Suppressor macrophage treated with lipopolysaccharide for 1 hour (primary cell): ENCODE data around the gene ZBTB5.
"Not testable (repeated sequence)": the region's sequence is repeated elsewhere in the genome, so short reads cannot be mapped to it uniquely, and the experiment has no call there.

Experiments
- DNase-seq, 3 donors: peaks; one replicate each; pipeline ENCODE4 v3.0.0-alpha.2; 2020 to 2022

Gene ZBTB5

DNA sequence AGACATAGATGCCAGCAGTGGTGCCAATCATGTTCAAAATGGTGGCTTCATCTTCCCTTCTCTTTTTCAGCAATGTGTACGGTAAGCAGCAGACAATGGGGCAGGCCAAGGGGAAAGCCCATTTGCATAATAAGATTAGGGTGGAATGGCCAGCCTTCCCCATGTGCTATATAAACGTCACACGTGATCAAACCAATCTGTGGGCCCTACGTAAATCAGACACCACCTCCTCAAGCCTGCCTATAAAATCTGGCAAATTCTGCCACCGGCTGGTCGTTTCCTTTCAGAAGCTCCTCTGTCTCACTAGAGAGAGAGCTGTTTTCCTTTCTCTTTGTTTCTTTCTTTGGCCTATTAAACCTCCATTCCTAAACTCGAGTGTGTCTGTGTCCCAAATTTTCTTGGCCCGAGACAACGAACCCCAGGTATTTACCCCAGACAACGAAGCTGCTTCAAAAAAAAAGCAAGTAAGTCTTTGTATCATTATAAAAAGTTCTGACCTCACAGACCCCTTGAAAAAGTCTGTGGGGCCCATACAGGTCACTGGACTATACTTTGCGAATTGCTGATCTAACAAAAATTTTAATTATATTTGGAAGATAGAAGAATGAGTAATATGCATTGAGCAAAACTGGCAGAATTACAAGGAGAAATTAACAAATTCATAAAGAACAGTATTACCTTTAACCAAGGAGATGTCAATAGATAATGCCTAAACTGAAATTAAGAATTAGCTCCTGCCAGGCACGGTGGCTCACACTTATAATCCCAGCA, 15.2 kb downstream of the ZBTB5 start:
- DNase-seq, result no peak

DNA sequence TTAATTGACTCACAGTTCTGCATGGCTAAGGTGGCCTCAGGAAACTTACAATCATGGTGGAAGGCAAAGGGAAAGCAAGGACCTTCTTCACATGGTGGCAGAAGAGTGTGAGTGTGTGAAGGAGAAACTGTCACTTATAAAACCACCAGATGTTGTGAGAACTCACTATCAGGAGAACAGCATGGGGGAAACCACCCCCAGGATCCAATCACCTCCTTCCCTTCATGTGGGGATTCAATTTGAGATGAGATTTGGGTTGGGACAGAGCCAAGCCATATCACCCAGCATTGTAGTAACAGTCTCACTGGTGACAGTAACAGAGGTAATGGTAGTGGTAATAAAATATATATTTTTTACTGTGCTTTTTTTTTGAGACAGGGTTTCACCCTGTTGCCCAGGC, 18.1 kb downstream of the ZBTB5 start:
- no peak for DNase-seq

GRCh38 chr9:37446401-37446800, 18.8 kb downstream of the ZBTB5 start:
- no peak for DNase-seq

GRCh38 chr9:37445832-37446231, 19.4 kb downstream of the ZBTB5 start:
- no peak for DNase-seq

GRCh38 chr9:37444890-37445289, 20.4 kb downstream of the ZBTB5 start:
- DNase-seq, result no peak

DNA sequence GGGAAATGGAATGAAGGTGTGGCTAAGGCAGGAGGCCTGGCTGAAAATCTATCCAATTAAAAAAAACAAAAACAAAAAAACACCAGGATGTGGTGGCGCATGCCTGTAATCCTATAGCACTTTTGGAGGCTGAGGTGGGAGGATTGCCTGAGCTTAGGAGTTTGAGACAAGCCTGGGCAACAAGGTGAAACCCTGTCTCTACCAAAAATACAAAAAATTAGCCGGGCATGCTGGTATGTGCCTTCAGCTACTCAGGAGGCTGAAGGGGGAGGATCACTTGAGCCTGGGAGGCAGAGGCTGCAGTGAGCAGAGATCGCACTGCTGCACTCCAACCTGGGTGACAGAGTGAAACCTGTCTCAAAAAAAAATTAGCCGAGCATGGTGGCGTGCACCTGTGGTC, 21.7 kb downstream of the ZBTB5 start:
- peak in 1 of 3 donors; percentile 5 for DNase-seq

- DNase-seq, result peak in 1 of 3 donors; percentile 17
These were observed 22.7 kb downstream of the ZBTB5 start for GRCh38 chr9:37442556-37442955.

GRCh38 chr9:37441776-37442370, 23.4 kb downstream of the ZBTB5 start:
- DNase-seq, result peak in 1 of 3 donors; percentile 17

- DNase-seq, result no peak
These were observed 26.9 kb downstream of the ZBTB5 start for GRCh38 chr9:37438359-37438758.

DNA sequence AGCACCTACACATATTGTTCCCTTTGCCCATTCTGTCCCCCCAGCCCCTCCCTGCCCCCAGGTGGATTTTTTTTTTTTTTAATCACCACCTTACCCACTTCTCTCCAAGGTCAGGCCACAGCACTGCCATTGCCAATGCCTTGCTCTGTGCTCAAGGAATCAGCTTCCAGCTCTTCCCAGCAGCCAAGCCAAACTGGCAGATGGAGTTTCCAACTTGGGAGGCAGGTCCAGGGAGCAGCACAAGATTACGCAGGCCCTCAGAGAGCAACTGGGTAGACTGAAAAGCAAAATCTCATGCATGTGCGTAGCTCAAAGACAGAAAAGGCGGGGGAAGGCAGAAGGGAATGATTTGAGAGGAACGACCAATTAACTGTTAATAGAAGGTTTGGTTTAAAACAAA, 27.6 kb downstream of the ZBTB5 start:
- no peak for DNase-seq

DNA sequence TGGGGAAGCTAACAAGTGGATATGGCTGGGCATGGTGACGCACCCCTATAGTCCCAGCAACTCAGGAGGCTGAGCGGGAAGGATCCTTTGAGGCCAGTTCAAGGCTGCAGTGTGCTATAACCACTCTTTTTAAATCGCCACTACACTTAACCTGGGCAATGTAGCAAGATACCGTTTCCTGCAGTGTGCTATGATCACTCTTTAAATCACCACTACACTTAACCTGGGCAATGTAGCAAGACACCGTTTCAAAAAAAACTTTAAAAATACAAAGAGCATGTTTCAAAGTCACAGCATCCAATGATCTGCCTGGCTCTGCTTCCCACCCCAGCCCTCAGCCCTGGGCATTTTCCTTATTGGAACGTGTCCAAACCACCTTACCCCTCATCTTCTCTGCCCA, 28.2 kb downstream of the ZBTB5 start:
- no peak for DNase-seq

GRCh38 chr9:37436540-37436939, 28.7 kb downstream of the ZBTB5 start:
- DNase-seq, result no peak

- no peak for DNase-seq
These were observed 31.3 kb downstream of the ZBTB5 start for GRCh38 chr9:37433867-37434371.

DNA sequence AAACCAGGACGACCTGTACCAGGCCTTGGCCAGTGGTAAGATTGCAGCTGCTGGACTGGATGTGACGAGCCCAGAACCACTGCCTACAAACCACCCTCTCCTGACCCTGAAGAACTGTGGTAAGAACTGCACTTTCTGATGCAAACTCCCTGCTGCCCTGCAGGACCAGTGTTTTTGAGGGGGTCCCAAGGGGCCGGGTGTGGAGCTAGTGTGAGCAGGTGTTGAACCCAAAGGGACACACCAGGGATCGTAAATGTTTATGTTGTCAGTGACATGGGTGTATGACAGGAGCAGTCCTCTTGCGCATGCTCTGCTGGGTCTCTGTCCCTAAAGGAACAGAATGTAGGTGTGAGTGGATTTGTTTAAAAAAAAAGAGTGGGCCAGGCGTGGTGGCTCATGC, 33.2 kb downstream of the ZBTB5 start:
- DNase-seq, result no peak

- no peak for DNase-seq
These were observed 34.2 kb downstream of the ZBTB5 start for GRCh38 chr9:37430841-37431597.

DNA sequence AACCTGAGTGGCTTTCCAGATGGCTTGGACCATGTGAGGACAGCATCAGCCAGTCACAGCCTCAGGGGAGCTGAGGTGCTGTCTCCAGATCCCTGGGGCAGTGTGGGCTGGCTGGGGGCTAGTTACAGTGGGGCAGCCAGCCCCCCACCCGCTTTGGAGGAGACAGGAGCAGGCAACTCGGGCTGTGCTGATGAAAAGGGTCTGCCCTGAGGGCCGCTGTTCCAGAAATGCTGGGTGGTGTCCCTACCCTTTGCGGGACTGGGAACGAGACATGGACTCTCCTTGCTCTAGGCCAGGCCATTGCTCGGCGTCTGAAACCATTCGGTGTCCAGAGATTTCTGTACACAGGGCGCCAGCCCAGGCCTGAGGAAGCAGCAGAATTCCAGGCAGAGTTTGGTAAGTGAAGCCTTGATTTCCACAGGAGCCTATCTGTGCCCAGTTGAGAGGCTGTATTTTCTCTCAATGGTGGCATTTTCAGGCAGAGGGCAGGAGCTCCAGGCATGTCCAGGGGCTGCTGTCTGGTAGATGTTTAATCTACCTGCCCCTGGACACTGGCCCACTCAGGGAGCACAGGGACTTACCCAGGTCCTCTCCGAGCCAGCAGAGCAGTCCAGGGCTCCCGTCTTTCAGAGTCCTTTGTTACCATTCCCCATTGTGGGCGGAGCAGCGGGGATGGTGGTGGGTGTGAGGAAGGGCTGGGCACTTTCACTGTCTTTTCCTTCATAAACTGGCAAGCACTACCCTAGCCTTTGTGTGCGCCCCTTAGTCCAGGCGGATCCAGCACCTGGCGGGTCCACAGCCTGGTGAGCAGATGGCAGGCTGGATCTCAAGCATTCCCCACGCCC, 35.6 kb downstream of the ZBTB5 start:
- DNase-seq, result no peak

DNA sequence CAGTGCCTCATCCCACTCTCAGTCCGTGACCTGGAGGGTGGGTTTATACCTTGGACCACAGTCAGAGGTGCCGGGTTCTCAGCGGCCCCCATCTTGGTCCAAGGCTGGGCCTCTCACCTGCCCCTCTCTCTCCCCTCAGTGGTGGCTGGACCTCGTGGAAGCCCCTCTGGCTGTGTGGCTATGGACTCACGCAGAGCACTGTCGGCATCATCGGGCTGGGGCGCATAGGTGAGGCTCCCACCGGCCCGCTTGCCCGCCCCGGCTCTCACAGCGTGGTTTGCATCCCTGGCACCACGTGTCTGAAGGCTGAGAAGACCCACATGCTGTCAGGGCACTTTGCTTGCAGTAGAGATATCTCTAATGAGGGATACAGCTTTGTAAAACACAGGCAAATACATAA, 36.9 kb downstream of the ZBTB5 start:
- DNase-seq, result no peak

- DNase-seq, result no peak
These were observed 38.4 kb downstream of the ZBTB5 start for GRCh38 chr9:37426846-37427245.

DNA sequence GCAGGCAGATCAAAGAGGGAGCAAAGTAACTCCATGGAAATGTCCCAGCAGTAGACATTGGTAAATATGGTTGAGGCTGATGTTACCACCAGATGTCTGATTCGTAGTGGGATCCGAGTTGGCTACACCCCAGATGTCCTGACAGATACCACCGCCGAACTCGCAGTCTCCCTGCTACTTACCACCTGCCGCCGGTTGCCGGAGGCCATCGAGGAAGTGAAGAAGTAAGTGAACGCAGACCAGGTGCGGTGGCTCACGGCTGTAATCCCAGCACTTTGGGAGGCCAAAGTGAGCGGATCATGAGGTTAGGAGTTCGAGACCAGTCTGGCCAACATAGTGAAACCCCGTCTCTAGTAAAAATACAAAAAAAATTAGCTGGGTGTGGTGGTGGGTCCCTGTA, 38.8 kb downstream of the ZBTB5 start:
- not testable (repeated sequence) for DNase-seq

DNA sequence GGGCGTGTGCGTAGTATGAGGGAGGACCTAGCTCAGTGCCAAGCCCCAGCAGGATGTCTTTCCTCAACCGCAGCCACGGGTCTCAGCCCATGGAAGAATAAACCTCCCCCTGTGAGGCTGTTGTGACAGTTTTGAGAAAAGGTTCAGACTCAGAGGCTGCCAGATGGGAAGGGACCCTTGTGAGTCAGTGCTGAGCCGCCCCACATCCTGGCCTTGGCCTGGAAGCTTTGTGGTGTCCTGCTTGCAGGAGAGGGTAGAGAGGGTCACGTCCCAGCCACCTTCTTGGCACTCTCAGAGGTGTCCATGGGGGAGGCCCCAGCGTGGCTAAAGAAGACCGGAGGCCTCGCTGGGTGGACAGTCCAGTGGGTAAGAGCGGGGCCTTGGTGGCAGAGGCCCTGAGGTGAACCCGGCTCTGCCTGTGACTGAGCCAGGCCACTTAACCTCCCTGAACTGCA, 39.9 kb downstream of the ZBTB5 start:
- no peak for DNase-seq

DNA sequence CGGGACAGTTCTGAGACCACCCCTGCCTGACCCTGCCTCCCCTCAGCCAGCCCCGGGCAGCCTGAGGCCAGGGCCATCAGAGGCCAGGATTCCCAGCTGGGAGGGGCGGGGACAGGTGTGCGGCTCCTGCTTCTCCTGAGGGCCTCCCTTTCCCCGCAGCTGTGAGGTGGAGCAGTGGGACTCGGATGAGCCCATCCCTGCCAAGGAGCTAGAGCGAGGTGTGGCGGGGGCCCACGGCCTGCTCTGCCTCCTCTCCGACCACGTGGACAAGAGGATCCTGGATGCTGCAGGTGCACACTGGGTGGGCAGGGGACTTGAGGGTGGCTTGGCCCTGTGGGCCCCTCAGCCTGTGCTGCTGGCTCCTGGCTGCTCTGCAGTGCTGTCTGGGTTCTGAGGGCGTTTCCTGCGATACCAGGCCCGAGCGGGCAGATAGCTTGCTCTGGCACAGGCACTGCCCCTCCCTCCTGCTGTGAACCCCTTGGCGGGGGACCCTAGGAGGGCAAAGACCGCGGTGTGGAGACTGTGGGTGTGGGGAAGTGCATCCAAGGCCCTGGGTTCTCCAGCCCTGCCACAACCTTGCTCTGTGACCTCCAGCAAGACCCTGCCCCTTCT, 40.5 kb downstream of the ZBTB5 start:
- DNase-seq, result no peak

GRCh38 chr9:37424204-37424685, 41.0 kb downstream of the ZBTB5 start:
- no peak for DNase-seq
